TTC549 (cell line): ENCODE results near the gene VPS37B.

Experiments
- FAIRE-seq: peaks from 2 replicates; lab custom pipeline; 2012; peaks lifted over from hg19 to GRCh38; lab: Jason Lieb, UNC

The VPS37B gene

GRCh38 chr12:122851820-122852219 lies 44.1 kb downstream of the VPS37B start:
- FAIRE-seq: no peak

GRCh38 chr12:122850695-122851350 lies 45.1 kb downstream of the VPS37B start:
- FAIRE-seq: no peak

- no peak for FAIRE-seq
Measured at GRCh38 chr12:122850048-122850445, 45.9 kb downstream of the VPS37B start.

DNA sequence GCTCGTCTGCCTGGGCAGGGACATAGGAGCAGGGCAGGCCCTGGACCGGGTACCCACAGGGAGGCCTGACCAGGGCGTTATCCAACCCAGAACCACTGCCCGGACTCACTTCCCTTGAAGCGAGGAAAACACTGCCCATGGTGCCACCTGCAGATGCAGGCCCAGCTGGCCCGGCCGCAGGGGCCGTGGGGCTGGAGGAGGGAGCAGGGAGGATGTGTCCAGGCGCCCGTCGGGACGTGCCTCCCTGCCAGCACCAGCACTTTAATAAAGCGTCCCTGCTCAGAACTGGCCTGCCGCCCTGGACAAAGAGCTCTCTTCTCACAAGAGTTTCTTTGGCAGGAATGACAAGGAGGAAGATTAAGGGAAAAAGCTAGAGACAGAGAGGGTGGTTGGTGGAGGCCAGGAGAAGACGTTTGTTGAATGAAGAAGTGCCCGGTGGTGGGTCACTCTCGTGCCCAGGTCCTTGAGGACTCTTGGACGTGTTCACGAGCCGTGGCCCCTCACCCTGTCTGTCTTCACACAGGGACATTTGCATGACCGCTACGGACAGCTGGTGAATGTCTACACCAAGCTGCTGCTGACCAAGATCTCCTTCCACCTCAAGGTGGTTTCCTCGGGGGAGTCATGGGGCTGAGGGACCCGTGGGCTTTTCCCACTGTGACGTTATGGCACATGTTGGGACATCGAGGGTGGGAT lies 46.4 kb downstream of the VPS37B start:
- no peak for FAIRE-seq

DNA sequence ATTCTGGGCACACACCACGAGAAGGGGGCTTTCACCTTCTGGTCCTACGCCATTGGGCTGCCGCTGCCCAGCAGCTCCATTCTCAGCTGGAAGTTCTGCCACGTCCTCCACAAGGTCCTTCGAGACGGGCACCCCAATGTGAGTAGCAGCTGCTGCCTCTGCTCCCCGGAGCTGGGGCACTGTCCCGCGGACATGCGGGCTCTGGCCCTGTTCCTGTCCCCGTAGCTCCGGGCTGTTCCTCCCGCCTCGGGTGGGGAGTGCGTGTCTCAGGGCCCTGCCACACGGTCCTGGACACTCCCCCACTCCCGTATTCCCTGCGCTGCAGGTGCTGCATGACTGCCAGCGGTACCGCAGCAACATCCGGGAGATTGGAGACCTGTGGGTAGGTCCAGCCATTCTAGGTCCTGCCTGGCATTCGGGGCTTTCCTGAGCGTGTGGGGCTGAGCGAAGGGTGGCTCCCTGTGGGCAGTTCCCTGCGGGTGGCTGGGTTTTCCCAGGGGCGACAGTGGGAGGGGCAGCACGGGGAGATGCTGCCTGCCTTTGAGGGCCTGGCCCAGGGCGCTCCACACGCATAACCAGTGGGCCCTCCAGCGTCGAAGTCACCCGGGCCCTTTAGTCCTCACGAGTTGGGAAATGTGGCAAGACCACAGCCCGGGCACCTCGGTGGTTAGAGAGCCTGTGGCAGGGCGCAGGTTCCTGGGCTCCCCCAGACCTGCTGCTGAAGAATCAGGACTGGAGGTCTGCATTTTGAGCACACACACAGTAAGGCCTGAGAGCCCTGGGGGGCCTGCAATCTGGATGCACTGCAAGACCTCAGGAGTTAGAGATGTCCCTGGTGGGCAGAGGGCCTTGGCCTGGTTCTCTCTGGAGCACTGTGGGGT lies 47.2 kb downstream of the VPS37B start:
- no peak for FAIRE-seq

GRCh38 chr12:122847921-122848421 lies 48.0 kb downstream of the VPS37B start:
- FAIRE-seq: no peak

GRCh38 chr12:122847516-122847836 lies 48.4 kb downstream of the VPS37B start:
- no peak for FAIRE-seq

- no peak for FAIRE-seq
Measured at GRCh38 chr12:122846622-122847515, 49.1 kb downstream of the VPS37B start.

- no peak for FAIRE-seq
Measured at GRCh38 chr12:122845865-122846621, 49.9 kb downstream of the VPS37B start.

- no peak for FAIRE-seq
Measured at GRCh38 chr12:122845041-122845864, 50.7 kb downstream of the VPS37B start.

DNA sequence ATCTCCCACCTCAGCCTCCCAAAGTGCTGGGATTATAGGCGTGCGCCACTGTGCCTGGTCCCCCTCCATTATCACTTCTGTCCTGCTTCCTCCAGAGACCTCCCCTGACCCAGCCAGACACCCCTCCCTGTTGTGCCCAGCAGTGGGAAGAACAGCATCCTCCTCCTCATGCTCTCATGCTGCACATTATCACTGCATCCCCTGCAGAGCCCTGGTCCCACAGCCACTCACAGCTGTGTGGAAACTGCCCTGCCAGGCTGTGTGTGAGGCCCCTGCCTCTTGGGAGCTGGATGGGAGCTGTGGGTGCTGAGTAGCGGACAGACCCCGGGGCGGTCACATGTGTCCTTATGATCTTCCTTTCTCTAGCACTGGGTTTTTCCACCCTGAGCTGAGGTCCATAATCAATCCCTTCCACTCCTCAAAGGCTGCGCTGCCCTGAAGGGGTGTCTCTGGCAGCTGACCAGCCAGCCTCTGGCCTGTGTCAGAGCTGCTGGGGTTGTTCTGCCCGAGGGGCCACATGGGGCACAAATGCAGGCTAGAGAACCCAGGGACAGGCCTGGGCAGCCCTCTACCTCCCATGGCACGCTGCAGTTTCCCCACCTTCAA lies 51.5 kb downstream of the VPS37B start:
- no peak for FAIRE-seq

DNA sequence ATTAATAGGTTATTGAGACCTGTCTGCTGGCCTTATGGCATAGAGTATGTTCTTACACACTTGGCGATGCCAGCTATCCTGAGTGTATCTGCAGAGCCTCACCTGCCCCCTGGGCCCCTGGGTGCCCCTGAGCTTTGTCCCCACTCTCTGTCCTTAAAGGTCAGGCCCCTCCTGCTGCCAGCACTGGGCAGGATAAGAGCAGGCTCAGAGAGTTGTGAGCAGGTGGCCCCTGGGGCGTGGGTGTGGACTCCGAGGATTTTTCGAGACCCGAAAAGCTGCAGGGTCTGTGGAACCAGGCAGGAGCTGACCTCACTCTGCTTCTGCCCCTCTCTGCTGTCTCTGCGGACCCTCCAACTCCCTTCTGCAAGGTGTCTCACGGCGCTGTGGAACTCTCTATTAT lies 52.5 kb downstream of the VPS37B start:
- no peak for FAIRE-seq

DNA sequence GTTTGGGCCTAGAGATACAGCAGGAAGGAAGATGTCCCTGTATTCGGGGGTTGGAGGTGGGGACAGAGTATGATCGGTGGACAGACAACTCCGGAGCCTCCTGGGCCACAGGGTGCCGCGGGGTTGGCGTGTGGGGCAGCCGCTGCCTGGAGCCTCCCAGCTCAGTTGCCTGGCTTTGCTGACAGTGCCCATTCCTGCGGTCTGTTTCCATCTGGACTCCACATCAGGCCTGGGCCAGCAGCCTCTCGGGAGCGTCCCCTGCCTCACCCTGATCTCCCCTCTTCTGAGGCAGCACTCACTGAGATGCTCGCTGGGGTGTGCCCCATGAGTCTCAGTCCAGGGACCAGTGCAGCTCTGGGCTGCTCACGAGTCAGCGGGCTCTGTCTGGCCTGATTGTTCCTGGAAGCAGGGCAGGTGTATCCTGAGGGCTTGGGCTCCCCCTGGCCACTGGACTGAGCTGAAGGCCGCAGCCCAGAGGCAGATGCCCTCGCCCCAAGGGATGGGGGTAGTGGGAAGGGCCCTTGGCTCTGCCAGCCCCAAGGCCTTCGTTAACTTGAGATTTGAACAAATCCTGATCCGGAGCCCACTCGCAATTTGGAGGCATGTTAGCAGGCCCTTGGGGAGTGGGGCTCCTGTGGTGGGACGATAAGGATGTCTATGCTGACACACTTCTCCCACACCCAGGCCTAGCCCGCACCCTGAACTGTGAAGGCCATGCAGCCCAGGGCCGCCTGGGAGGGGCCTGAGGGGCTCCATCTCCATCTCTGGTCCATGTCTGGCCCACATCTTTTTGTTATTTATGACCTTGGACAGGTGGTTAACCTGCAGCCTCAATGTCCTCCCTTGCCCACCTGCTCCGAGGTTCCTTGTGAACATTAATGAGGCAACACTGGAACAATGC lies 53.2 kb downstream of the VPS37B start:
- no peak for FAIRE-seq

- FAIRE-seq: no peak
Measured at GRCh38 chr12:122841544-122842321, 54.2 kb downstream of the VPS37B start.

GRCh38 chr12:122840580-122841513 lies 55.1 kb downstream of the VPS37B start:
- FAIRE-seq: no peak

GRCh38 chr12:122839907-122840554 lies 55.9 kb downstream of the VPS37B start:
- FAIRE-seq: no peak
